SK-N-SH (cell line): ENCODE data around the gene RBM42. TPM values are rescaled to one million over a fixed set of nuclear protein-coding genes. Genes with fewer than 3 reads are reported as not detected.

Experiments used
- CTCF ChIA-PET: fragments of 300-600, 350-600 bp; formaldehyde crosslinking; extraction: SDS; loops from one replicate; lab custom pipeline; 2021; lab: Yijun Ruan, JAX
- POLR2A ChIA-PET: fragments of 350-600 bp; sonication (Branson Sonifier 250); formaldehyde crosslinking; extraction: SDS; loops from one replicate; lab custom pipeline; 2020; ENCODE audit warnings: antibody characterized with exemption, inconsistent platforms; lab: Yijun Ruan, JAX
- DNase-seq: peaks from one replicate; pipeline ENCODE4 v3.0.0; 2012
- H2AFZ ChIP-seq: fragments of 200-600 bp; sonication (generic); 2 replicates; pipeline ENCODE4 v1.8.1; 2016; ENCODE audit warnings: antibody characterized with exemption, mild to moderate bottlenecking, low read depth
- H3F3A ChIP-seq: fragments of 200-600 bp; sonication (generic); replicated peaks from 2 replicates; pipeline ENCODE3; 2016; ENCODE audit warnings: antibody characterized with exemption, mild to moderate bottlenecking; ENCODE audit not compliant: insufficient read depth
- H3K27ac ChIP-seq, 2 experiments: fragments of 200-500 bp in 1 of 2; fragments of 200-600 bp in 1 of 2; sonication (Bioruptor generic) in 1 of 2; sonication (generic), shearing (Covaris generic) in 1 of 2; 2 replicates each; pipeline versions ENCODE4 v1.5.1 to v1.6.1; 2014 to 2016; ENCODE audit warnings: low read depth in 2 of 2, inconsistent platforms in 1 of 2, low read length in 1 of 2, mild to moderate bottlenecking in 1 of 2, mixed read lengths in 1 of 2
- H3K27me3 ChIP-seq: fragments of 200-600 bp; sonication (generic), shearing (Covaris generic); 2 replicates; pipeline ENCODE4 v1.6.1; 2016; ENCODE audit warnings: mixed run types; ENCODE audit not compliant: insufficient read depth
- H3K36me3 ChIP-seq, 2 experiments: fragments of 200-500 bp in 1 of 2; fragments of 200-600 bp in 1 of 2; sonication (Bioruptor generic) in 1 of 2; sonication (generic) in 1 of 2; replicated peaks in 1 of 2; 2 replicates each; pipeline versions ENCODE3 to v1.5.1; 2014 to 2016; ENCODE audit warnings: low read length in 1 of 2, mild to moderate bottlenecking in 1 of 2; ENCODE audit not compliant: insufficient read depth in 2 of 2, control insufficient read depth in 1 of 2
- H3K4me1 ChIP-seq, 2 experiments: fragments of 200-500 bp in 1 of 2; fragments of 200-600 bp in 1 of 2; sonication (Bioruptor generic) in 1 of 2; sonication (generic), shearing (Covaris generic) in 1 of 2; 2 replicates each; pipeline versions ENCODE4 v1.5.1 to v1.6.1; 2014 to 2016; ENCODE audit warnings: low read depth in 1 of 2, low read length in 1 of 2, mixed run types in 1 of 2; ENCODE audit not compliant: insufficient read depth in 2 of 2, control insufficient read depth in 1 of 2
- H3K4me2 ChIP-seq: fragments of 200-600 bp; sonication (generic), shearing (Covaris generic); 2 replicates; pipeline ENCODE4 v1.6.1; 2017; ENCODE audit warnings: mixed run types
- H3K4me3 ChIP-seq, 2 experiments: fragments of 200-500 bp in 1 of 2; fragments of 200-600 bp in 1 of 2; sonication (Bioruptor generic) in 1 of 2; sonication (generic), shearing (Covaris generic) in 1 of 2; 2 replicates each; pipeline versions ENCODE4 v1.5.1 to v1.8.1; 2014 to 2016; ENCODE audit warnings: low read depth in 2 of 2, inconsistent platforms in 1 of 2, low read length in 1 of 2, mild to moderate bottlenecking in 1 of 2, mixed read lengths in 1 of 2, moderate library complexity in 1 of 2
- H3K79me2 ChIP-seq: fragments of 200-600 bp; sonication (generic); 2 replicates; pipeline ENCODE4 v1.8.1; 2017; ENCODE audit warnings: mild to moderate bottlenecking; ENCODE audit not compliant: insufficient read depth
- H3K9ac ChIP-seq: fragments of 200-600 bp; sonication (generic); 2 replicates; pipeline ENCODE4 v1.6.1; 2017; ENCODE audit warnings: mixed run types
- H3K9me2 ChIP-seq: fragments of 200-600 bp; sonication (generic); 2 replicates; pipeline ENCODE4 v1.6.1; 2017; ENCODE audit warnings: mixed run types
- H3K9me3 ChIP-seq: fragments of 200-600 bp; sonication (generic); 2 replicates; pipeline ENCODE4 v1.6.1; 2017; ENCODE audit warnings: mixed run types, mild to moderate bottlenecking, moderate library complexity
- H4K20me1 ChIP-seq: fragments of 200-600 bp; sonication (generic); 2 replicates; pipeline ENCODE4 v1.6.1; 2017; ENCODE audit warnings: mild to moderate bottlenecking, mixed run types; ENCODE audit not compliant: insufficient read depth
- CHD2 ChIP-seq: fragments of 150-350 bp; IDR thresholded peaks from 2 replicates; pipeline ENCODE4 v1.6.1; 2018; ENCODE audit warnings: low read length; ENCODE audit not compliant: partially characterized antibody
- CTCF ChIP-seq: fragments of 200-600 bp; sonication (generic); IDR thresholded peaks from 2 replicates; pipeline ENCODE4 v1.6.1; 2017; ENCODE audit warnings: antibody characterized with exemption, mild to moderate bottlenecking, moderate library complexity
- ELF1 ChIP-seq: IDR thresholded peaks from 2 replicates; pipeline ENCODE4 v1.4.0; 2012
- EP300 ChIP-seq, 2 experiments: IDR thresholded peaks; 2 replicates each; pipeline versions ENCODE4 v1.4.0 to v1.6.1; 2012; ENCODE audit warnings: borderline replicate concordance in 1 of 2, low read depth in 1 of 2, low read length in 1 of 2
- EZH2phosphoT487 ChIP-seq: fragments of 200-600 bp; sonication (generic); IDR thresholded peaks from 2 replicates; pipeline ENCODE4 v1.6.1; 2017; ENCODE audit warnings: low read depth, mixed run types, mild to moderate bottlenecking, antibody characterized with exemption, moderate library complexity, borderline replicate concordance
- FOSL2 ChIP-seq: IDR thresholded peaks from 2 replicates; pipeline ENCODE4 v1.4.0; 2012; ENCODE audit warnings: low read depth, mild to moderate bottlenecking, moderate library complexity, borderline replicate concordance
- GABPA ChIP-seq: IDR thresholded peaks from 2 replicates; pipeline ENCODE4 v1.4.0; 2012; ENCODE audit warnings: low read depth, mild to moderate bottlenecking
- GATA2 ChIP-seq: sonication (generic); formaldehyde crosslinking; IDR thresholded peaks from 2 replicates; pipeline ENCODE4 v1.5.0; 2020; ENCODE audit warnings: mild to moderate bottlenecking, missing genetic modification reagents
- IRF3 ChIP-seq: fragments of 150-350 bp; IDR thresholded peaks from 2 replicates; pipeline ENCODE4 v1.6.1; 2016; ENCODE audit warnings: mild to moderate bottlenecking, low read depth, low read length
- JUND ChIP-seq: IDR thresholded peaks from 2 replicates; pipeline ENCODE4 v1.4.0; 2012
- MAX ChIP-seq: IDR thresholded peaks from 2 replicates; pipeline ENCODE4 v1.4.0; 2012; ENCODE audit warnings: low read depth
- MEF2A ChIP-seq: IDR thresholded peaks from 2 replicates; pipeline ENCODE4 v1.4.0; 2012; ENCODE audit warnings: low read depth, borderline replicate concordance
- POLR2AphosphoS5 ChIP-seq: IDR thresholded peaks from 2 replicates; pipeline ENCODE4 v1.6.1; 2012; ENCODE audit warnings: low read depth, low read length
- REST ChIP-seq: IDR thresholded peaks from 2 replicates; pipeline ENCODE4 v1.6.1; 2012; ENCODE audit warnings: mild to moderate bottlenecking, low read depth, low read length, moderate library complexity
- RXRA ChIP-seq: IDR thresholded peaks from 2 replicates; pipeline ENCODE4 v1.4.0; 2012; ENCODE audit warnings: low read depth, mild to moderate bottlenecking, borderline replicate concordance
- SMC3 ChIP-seq: IDR thresholded peaks from 2 replicates; pipeline ENCODE4 v1.6.1; 2012; ENCODE audit warnings: low read depth, low read length, improper control_type of control experiment
- TAF1 ChIP-seq: IDR thresholded peaks from 2 replicates; pipeline ENCODE4 v1.6.1; 2012; ENCODE audit warnings: low read depth, mild to moderate bottlenecking, low read length, moderate library complexity, borderline replicate concordance
- USF1 ChIP-seq: IDR thresholded peaks from 2 replicates; pipeline ENCODE4 v1.4.0; 2012; ENCODE audit warnings: low read depth, borderline replicate concordance
- YY1 ChIP-seq: IDR thresholded peaks from 2 replicates; pipeline ENCODE4 v1.4.0; 2012; ENCODE audit warnings: low read depth, mild to moderate bottlenecking
- ZBTB33 ChIP-seq: IDR thresholded peaks from 2 replicates; pipeline ENCODE4 v1.4.0; 2012; ENCODE audit warnings: low read depth, borderline replicate concordance
- WGBS: methylation state at CpG from one replicate; pipeline ENCODE4 v1.1.6; 2017; ENCODE audit warnings: low lambda C conversion rate; 5-methylcytosine and 5-hydroxymethylcytosine counted together
- polyA plus RNA-seq, 3 experiments: library from polyadenylated mRNA; depleted of rRNA; stranded (reverse); fragments of >200 nt; gene quantifications; 2 replicates each; pipeline ENCODE4 v1.2.3, GENCODE V29; 2012

Gene RBM42
- polyA plus RNA-seq, 1 of the 3 experiments (the other 2 are of a cell fraction), result 69.9 TPM

- no peak for TF ChIP-seq REST
- TF ChIP-seq JUND, result no peak
- TF ChIP-seq GABPA, result no peak
- no peak for TF ChIP-seq SMC3
- TF ChIP-seq CTCF, result no peak
- TF ChIP-seq MAX, result no peak
- TF ChIP-seq MEF2A, result no peak
- TF ChIP-seq, all 33 proteins: peak for 0
Observed at GRCh38 chr19:35637165-35637564, 8.3 kb downstream of the RBM42 start (continued).

- peaks cover 0 to 11% of the 10 kb centered on the region in 2 experiments; a peak in 1 of 4 replicates for H3K4me1 ChIP-seq
- H3K27me3 ChIP-seq, result no peaks in the 10 kb centered on the region
- H3K4me2 ChIP-seq, result no peak overlapping the region
- DNase-seq, result no peak
- no peaks in the 10 kb centered on the region for H3K9me2 ChIP-seq
- H2AFZ ChIP-seq, result no peak overlapping the region
- peaks cover 10 to 23% of the 10 kb centered on the region in 2 experiments for H3K36me3 ChIP-seq
- no peak overlapping the region for H3K4me3 ChIP-seq
- H3K27ac ChIP-seq, result no peak overlapping the region
- ChIA-PET POLR2A (no interaction called here), CTCF (interaction anchor here (1.4 kb wide), 1 partner anchor 91 kb away, joined by 3 read pairs; no protein-coding TSS in a partner anchor)
- no peak overlapping the region for H3K9ac ChIP-seq
- no peaks in the 10 kb centered on the region for H3K9me3 ChIP-seq
- 74% methylated on average over 6 of the region's 6 CpGs for WGBS
- H3K79me2 ChIP-seq, result no peaks in the 10 kb centered on the region
- peaks cover 12% of the 10 kb centered on the region for H3F3A ChIP-seq
- no peaks in the 10 kb centered on the region for H4K20me1 ChIP-seq
- TF ChIP-seq EP300 (IDR thresholded peaks at IDR 0.05; ENCODE audit: borderline replicate concordance in 1 of 2, low read depth in 1 of 2, low read length in 1 of 2) (no peak), ZBTB33 (no peak), GABPA (no peak), CHD2 (no peak), TAF1 (no peak), RXRA (no peak), POLR2AphosphoS5 (no peak), GATA2 (no peak), IRF3 (no peak), EZH2phosphoT487 (no peak), YY1 (no peak), USF1 (no peak), FOSL2 (no peak), CTCF (no peak), ELF1 (no peak)
Observed at GRCh38 chr19:35639321-35639639, 10.4 kb downstream of the RBM42 start.
